ENCODE results near the gene KRTCAP2.
A peak's percentile ranks its signal among the peaks of the same experiment; 100 is the strongest.

KRTCAP2 gene

GRCh38 chr1:155209312-155209721, 36.2 kb upstream of the KRTCAP2 start:
- H3K27ac ChIP-seq: peak overlapping the region; percentile 92
- TF ChIP-seq ZFX (IDR thresholded peaks at IDR 0.05): no peak
- no peak for TF ChIP-seq CTCF (conservative IDR thresholded peaks at IDR 0.05)

GRCh38 chr1:155208541-155209311, 35.6 kb upstream of the KRTCAP2 start, which contains the start of gene MTX1:
Gene MTX1, plus strand, starts transcription at chr1:155208695. Its CDS starts 110 bp downstream, at chr1:155208805.
- TF ChIP-seq CTCF (conservative IDR thresholded peaks at IDR 0.05) (no peak), ZFX (IDR thresholded peaks at IDR 0.05) (peak; percentile 71; the same call in 1 of the 2 replicates)
- H3K27ac ChIP-seq: peak within 1 kb of the TSS; percentile 92

- TF ChIP-seq CTCF (conservative IDR thresholded peaks at IDR 0.05): no peak
- TF ChIP-seq ZFX (IDR thresholded peaks at IDR 0.05): no peak
- H3K27ac ChIP-seq: peak within 1 kb of the TSS; percentile 92
Observed at GRCh38 chr1:155207806-155208540, 34.9 kb upstream of the KRTCAP2 start, which contains the start of gene THBS3. Gene THBS3, minus strand, starts transcription at chr1:155207897. Its CDS starts 21 bp downstream, at chr1:155207876.

GRCh38 chr1:155206891-155207805, 34.0 kb upstream of the KRTCAP2 start:
- TF ChIP-seq ZFX (IDR thresholded peaks at IDR 0.05) (no peak), CTCF (conservative IDR thresholded peaks at IDR 0.05) (peak; percentile 88)
- H3K27ac ChIP-seq: no peak overlapping the region

- no peak overlapping the region for H3K27ac ChIP-seq
- TF ChIP-seq ZFX (IDR thresholded peaks at IDR 0.05): no peak
Observed at GRCh38 chr1:155205969-155206593, 33.0 kb upstream of the KRTCAP2 start.

- no peak overlapping the region for H3K27ac ChIP-seq
- TF ChIP-seq ZFX (IDR thresholded peaks at IDR 0.05): no peak
- TF ChIP-seq CTCF (conservative IDR thresholded peaks at IDR 0.05): no peak
Observed at GRCh38 chr1:155205035-155205434, 31.9 kb upstream of the KRTCAP2 start.

All from C4-2B (cell line).